Ishikawa (cell line): ENCODE measurements around the gene LRP2BP.

Experiments
- CEBPB ChIP-seq: IDR thresholded peaks from 2 replicates; pipeline ENCODE4 v1.6.1; 2012
- CREB1 ChIP-seq: IDR thresholded peaks from 2 replicates; pipeline ENCODE4 v1.6.1; 2012; ENCODE audit warnings: low read depth
- EGR1 ChIP-seq: IDR thresholded peaks from 2 replicates; pipeline ENCODE4 v1.6.1; 2012
- EP300 ChIP-seq: IDR thresholded peaks from 2 replicates; pipeline ENCODE4 v1.6.1; 2012; ENCODE audit warnings: borderline replicate concordance
- FOXM1 ChIP-seq: IDR thresholded peaks from 2 replicates; pipeline ENCODE4 v1.6.1; 2012; ENCODE audit warnings: low read depth, borderline replicate concordance
- NFIC ChIP-seq: IDR thresholded peaks from 2 replicates; pipeline ENCODE4 v1.6.1; 2012
- RAD21 ChIP-seq: IDR thresholded peaks from 2 replicates; pipeline ENCODE4 v1.6.1; 2012; ENCODE audit warnings: low read depth
- TAF1 ChIP-seq: IDR thresholded peaks from 2 replicates; pipeline ENCODE4 v1.6.1; 2012; ENCODE audit warnings: low read depth, mild to moderate bottlenecking
- TCF12 ChIP-seq: IDR thresholded peaks from 2 replicates; pipeline ENCODE4 v1.6.1; 2012; ENCODE audit warnings: low read depth
- TEAD4 ChIP-seq: IDR thresholded peaks from 2 replicates; pipeline ENCODE4 v1.6.1; 2012
- YY1 ChIP-seq: IDR thresholded peaks from 2 replicates; pipeline ENCODE4 v1.6.1; 2012; ENCODE audit warnings: low read depth
- ZBTB7A ChIP-seq: IDR thresholded peaks from 2 replicates; pipeline ENCODE4 v1.6.1; 2012; ENCODE audit warnings: low read depth
- TF ChIP-seq, protein P1 (sequence below): IDR thresholded peaks from 2 replicates; pipeline ENCODE4 v1.6.1; 2012; ENCODE audit warnings: low read depth, mild to moderate bottlenecking
- TF ChIP-seq, protein P2 (sequence below): IDR thresholded peaks from 2 replicates; pipeline ENCODE4 v1.6.1; 2012
- TF ChIP-seq, protein P3 (sequence below): IDR thresholded peaks from 2 replicates; pipeline ENCODE4 v1.6.1; 2012

The LRP2BP gene

GRCh38 chr4:185426960-185427688, 31.4 kb upstream of the LRP2BP start:
- TF ChIP-seq FOXM1 (no peak), ZBTB7A (no peak)

- TF ChIP-seq RAD21 (no peak), FOXM1 (peak; percentile 36; the same call in 1 of the 2 replicates), TAF1 (peak; percentile 88), CEBPB (no peak), TEAD4 (peak; percentile 54; the same call in 1 of the 2 replicates), EGR1 (peak; percentile 88), ZBTB7A (no peak), EP300 (peak; percentile 65; the same call in 1 of the 2 replicates), CREB1 (peak; percentile 96), YY1 (peak; percentile 94), TCF12 (peak; percentile 40; the same call in 1 of the 2 replicates), NFIC (no peak)
- TF ChIP-seq, protein P1, sequence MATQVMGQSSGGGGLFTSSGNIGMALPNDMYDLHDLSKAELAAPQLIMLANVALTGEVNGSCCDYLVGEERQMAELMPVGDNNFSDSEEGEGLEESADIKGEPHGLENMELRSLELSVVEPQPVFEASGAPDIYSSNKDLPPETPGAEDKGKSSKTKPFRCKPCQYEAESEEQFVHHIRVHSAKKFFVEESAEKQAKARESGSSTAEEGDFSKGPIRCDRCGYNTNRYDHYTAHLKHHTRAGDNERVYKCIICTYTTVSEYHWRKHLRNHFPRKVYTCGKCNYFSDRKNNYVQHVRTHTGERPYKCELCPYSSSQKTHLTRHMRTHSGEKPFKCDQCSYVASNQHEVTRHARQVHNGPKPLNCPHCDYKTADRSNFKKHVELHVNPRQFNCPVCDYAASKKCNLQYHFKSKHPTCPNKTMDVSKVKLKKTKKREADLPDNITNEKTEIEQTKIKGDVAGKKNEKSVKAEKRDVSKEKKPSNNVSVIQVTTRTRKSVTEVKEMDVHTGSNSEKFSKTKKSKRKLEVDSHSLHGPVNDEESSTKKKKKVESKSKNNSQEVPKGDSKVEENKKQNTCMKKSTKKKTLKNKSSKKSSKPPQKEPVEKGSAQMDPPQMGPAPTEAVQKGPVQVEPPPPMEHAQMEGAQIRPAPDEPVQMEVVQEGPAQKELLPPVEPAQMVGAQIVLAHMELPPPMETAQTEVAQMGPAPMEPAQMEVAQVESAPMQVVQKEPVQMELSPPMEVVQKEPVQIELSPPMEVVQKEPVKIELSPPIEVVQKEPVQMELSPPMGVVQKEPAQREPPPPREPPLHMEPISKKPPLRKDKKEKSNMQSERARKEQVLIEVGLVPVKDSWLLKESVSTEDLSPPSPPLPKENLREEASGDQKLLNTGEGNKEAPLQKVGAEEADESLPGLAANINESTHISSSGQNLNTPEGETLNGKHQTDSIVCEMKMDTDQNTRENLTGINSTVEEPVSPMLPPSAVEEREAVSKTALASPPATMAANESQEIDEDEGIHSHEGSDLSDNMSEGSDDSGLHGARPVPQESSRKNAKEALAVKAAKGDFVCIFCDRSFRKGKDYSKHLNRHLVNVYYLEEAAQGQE, result no peak
- TF ChIP-seq, protein P2, sequence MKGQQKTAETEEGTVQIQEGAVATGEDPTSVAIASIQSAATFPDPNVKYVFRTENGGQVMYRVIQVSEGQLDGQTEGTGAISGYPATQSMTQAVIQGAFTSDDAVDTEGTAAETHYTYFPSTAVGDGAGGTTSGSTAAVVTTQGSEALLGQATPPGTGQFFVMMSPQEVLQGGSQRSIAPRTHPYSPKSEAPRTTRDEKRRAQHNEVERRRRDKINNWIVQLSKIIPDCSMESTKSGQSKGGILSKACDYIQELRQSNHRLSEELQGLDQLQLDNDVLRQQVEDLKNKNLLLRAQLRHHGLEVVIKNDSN, result peak; percentile 17; the same call in 1 of the 2 replicates
- TF ChIP-seq, protein P3, sequence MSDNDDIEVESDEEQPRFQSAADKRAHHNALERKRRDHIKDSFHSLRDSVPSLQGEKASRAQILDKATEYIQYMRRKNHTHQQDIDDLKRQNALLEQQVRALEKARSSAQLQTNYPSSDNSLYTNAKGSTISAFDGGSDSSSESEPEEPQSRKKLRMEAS, result peak; percentile 95
These were observed 30.1 kb upstream of the LRP2BP start, which contains the start of gene UFSP2 for GRCh38 chr4:185425647-185426352. TSS of gene UFSP2 (minus strand) at chr4:185425964. CDS start at chr4:185425868, 96 bp downstream.

GRCh38 chr4:185424905-185425646, 29.4 kb upstream of the LRP2BP start:
- TF ChIP-seq CEBPB, result no peak
- TF ChIP-seq CREB1, result no peak
- TF ChIP-seq, protein P2, result no peak

GRCh38 chr4:185421366-185422124, 25.8 kb upstream of the LRP2BP start:
- TF ChIP-seq CREB1, result no peak
- no peak for TF ChIP-seq TAF1
- TF ChIP-seq TCF12, result no peak
- TF ChIP-seq RAD21, result no peak
- no peak for TF ChIP-seq FOXM1
- TF ChIP-seq, protein P2, result no peak
- TF ChIP-seq ZBTB7A, result no peak
- TF ChIP-seq NFIC, result no peak

GRCh38 chr4:185416955-185417354, 21.2 kb upstream of the LRP2BP start:
- TF ChIP-seq, protein P3, result no peak
- no peak for TF ChIP-seq NFIC
- TF ChIP-seq RAD21, result no peak
- TF ChIP-seq TCF12, result no peak

- no peak for TF ChIP-seq TCF12
- TF ChIP-seq, protein P3, result no peak
- TF ChIP-seq TEAD4, result no peak
- no peak for TF ChIP-seq NFIC
These were observed 16.7 kb upstream of the LRP2BP start for GRCh38 chr4:185412412-185412811.
